Parathyroid adenoma (tissue), 2 donors: Measurements from ENCODE around the gene FLAD1.

Experiments
- H2AFZ ChIP-seq: fragments of 300-600 bp; sonication (generic); one replicate; pipeline ENCODE4 v1.7.0; 2017; ENCODE audit warnings: antibody characterized with exemption, mild to moderate bottlenecking
- H3K27ac ChIP-seq: fragments of 300-600 bp; sonication (generic); one replicate; pipeline ENCODE4 v1.7.0; 2017
- H3K27me3 ChIP-seq: fragments of 300-600 bp; sonication (generic); one replicate; pipeline ENCODE4 v1.7.0; 2017; ENCODE audit warnings: low read length; ENCODE audit not compliant: control insufficient read depth, insufficient read depth
- H3K36me3 ChIP-seq: fragments of 300-600 bp; sonication (generic); one replicate; pipeline ENCODE4 v1.7.0; 2017; ENCODE audit warnings: low read length; ENCODE audit not compliant: control insufficient read depth, insufficient read depth
- H3K4me1 ChIP-seq: fragments of 300-600 bp; sonication (generic); one replicate; pipeline ENCODE4 v1.7.0; 2017; ENCODE audit warnings: control low read depth
- H3K4me2 ChIP-seq: fragments of 300-600 bp; sonication (generic); one replicate; pipeline ENCODE4 v1.7.0; 2017; ENCODE audit warnings: low read length
- H3K4me3 ChIP-seq: fragments of 300-600 bp; sonication (generic); one replicate; pipeline ENCODE4 v1.7.0; 2017; ENCODE audit warnings: low read depth, low read length
- H3K79me2 ChIP-seq: fragments of 300-600 bp; sonication (generic); one replicate; pipeline ENCODE4 v1.7.0; 2017; ENCODE audit warnings: control low read depth
- H3K9ac ChIP-seq: fragments of 300-600 bp; sonication (generic); one replicate; pipeline ENCODE4 v1.7.0; 2017; ENCODE audit warnings: mild to moderate bottlenecking
- H3K9me3 ChIP-seq: fragments of 300-600 bp; sonication (generic); one replicate; pipeline ENCODE4 v1.7.0; 2017; ENCODE audit warnings: low read length; ENCODE audit not compliant: control insufficient read depth
- CTCF ChIP-seq: fragments of 300-600 bp; sonication (generic); IDR thresholded peaks from one replicate; pipeline ENCODE4 v1.7.0; 2017; ENCODE audit warnings: antibody characterized with exemption, mild to moderate bottlenecking
- donor health status: primary hyperparathyroidism.

Gene FLAD1

GRCh38 chr1:154996966-154997701 is 14.0 kb downstream of the FLAD1 start:
- Histone ChIP-seq H3K36me3 (no peaks in the 10 kb centered on the region), H3K27me3 (no peaks in the 10 kb centered on the region)
- TF ChIP-seq CTCF: no peak

GRCh38 chr1:154998201-154998780 is 15.1 kb downstream of the FLAD1 start:
- no peaks in the 10 kb centered on the region for H3K36me3 ChIP-seq
- no peak overlapping the region for H3K9ac ChIP-seq
- no peak overlapping the region for H3K27ac ChIP-seq
- no peaks in the 10 kb centered on the region for H3K4me1 ChIP-seq
- no peaks in the 10 kb centered on the region for H3K9me3 ChIP-seq
- no peak overlapping the region for H2AFZ ChIP-seq
- H3K4me3 ChIP-seq: no peak overlapping the region
- no peak for TF ChIP-seq CTCF
- no peak overlapping the region for H3K4me2 ChIP-seq
- H3K27me3 ChIP-seq: no peaks in the 10 kb centered on the region
- H3K79me2 ChIP-seq: no peaks in the 10 kb centered on the region

More at GRCh38 chr1:154996966-154997701, 14.0 kb downstream of the FLAD1 start:
- H3K27ac ChIP-seq: no peak overlapping the region
- H3K4me1 ChIP-seq: no peaks in the 10 kb centered on the region
- H3K9me3 ChIP-seq: no peaks in the 10 kb centered on the region
- H3K4me3 ChIP-seq: no peak overlapping the region
- H3K4me2 ChIP-seq: no peak overlapping the region
- H3K79me2 ChIP-seq: no peaks in the 10 kb centered on the region
- H3K9ac ChIP-seq: no peak overlapping the region
- no peak overlapping the region for H2AFZ ChIP-seq

GRCh38 chr1:154998818-154999570 is 15.8 kb downstream of the FLAD1 start:
- peak; percentile 66 for TF ChIP-seq CTCF
- Histone ChIP-seq H3K4me1 (no peaks in the 10 kb centered on the region), H3K9me3 (no peaks in the 10 kb centered on the region), H3K27ac (no peak overlapping the region), H3K27me3 (no peaks in the 10 kb centered on the region), H3K79me2 (no peaks in the 10 kb centered on the region), H3K36me3 (no peaks in the 10 kb centered on the region), H3K4me2 (peak overlapping the region; percentile 25), H3K9ac (no peak overlapping the region), H2AFZ (peak overlapping the region; percentile 64), H3K4me3 (peak overlapping the region; percentile 60)

- Histone ChIP-seq H3K4me1 (peaks cover 3% of the 10 kb centered on the region), H3K36me3 (no peaks in the 10 kb centered on the region), H3K9me3 (no peaks in the 10 kb centered on the region), H3K4me2 (peak overlapping the region; percentile 78), H2AFZ (peak overlapping the region; percentile 15), H3K4me3 (peak overlapping the region; percentile 60), H3K27me3 (no peaks in the 10 kb centered on the region), H3K9ac (no peak overlapping the region), H3K79me2 (peaks cover 2% of the 10 kb centered on the region), H3K27ac (peak overlapping the region; percentile 94)
- no peak for TF ChIP-seq CTCF
Measured at GRCh38 chr1:154999571-155000410, 16.6 kb downstream of the FLAD1 start.
